ENCODE data around the gene UGCG. TPM values are rescaled to one million over a fixed set of nuclear protein-coding genes. Genes with fewer than 3 reads are reported as not detected.

The UGCG gene
- polyA plus RNA-seq, 2 of the 4 experiments (the other 2 are of a cell fraction) = 11.6 to 25.9 TPM

DNA sequence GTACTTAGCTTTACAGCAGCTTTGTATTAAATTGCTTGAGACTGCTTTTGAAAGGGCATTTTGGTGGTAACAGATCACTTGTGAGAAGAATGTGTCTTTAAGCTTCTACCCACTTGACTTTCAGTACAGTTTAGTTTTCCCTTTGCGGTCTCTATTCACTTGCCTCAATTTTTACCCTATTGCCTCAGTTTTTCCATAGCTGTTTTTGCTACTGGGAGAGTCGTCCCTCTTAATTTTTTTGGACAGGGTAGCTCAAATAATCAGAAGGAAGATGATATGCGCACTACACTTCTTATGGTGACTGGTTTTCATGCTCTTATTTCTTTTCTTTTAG lies 18.8 kb downstream of the UGCG start:
- H3K4me2 ChIP-seq = no peak overlapping the region
- POLR2A ChIA-PET = interaction anchor here (1.3 kb wide), 1 partner anchor 19 kb away, joined by 4 read pairs; the partner anchor contains the start of gene UGCG
- TF ChIP-seq HEYL (CRISPR knock-in tag; IDR thresholded peaks at IDR 0.05) (no peak), NR3C1 (IDR thresholded peaks at IDR 0.05) (no peak), HOXB5 (CRISPR knock-in tag; IDR thresholded peaks at IDR 0.05) (no peak), EP300 (IDR thresholded peaks at IDR 0.05) (no peak), TFCP2L1 (CRISPR knock-in tag; IDR thresholded peaks at IDR 0.05) (no peak), RARB (CRISPR knock-in tag; IDR thresholded peaks at IDR 0.05) (no peak), CBX2 (IDR thresholded peaks at IDR 0.05; ENCODE audit: borderline replicate concordance, low read depth) (no peak), ZSCAN20 (CRISPR knock-in tag; IDR thresholded peaks at IDR 0.05) (no peak)

GRCh38 chr9:111916234-111916645 lies 19.6 kb downstream of the UGCG start:
- H3K4me1 ChIP-seq = peaks cover 18% of the 10 kb centered on the region
- POLR2A ChIA-PET = interaction anchor here (1.3 kb wide), 1 partner anchor 20 kb away, joined by 4 read pairs; the partner anchor contains the start of gene UGCG
- FAIRE-seq = no peak
- no peak overlapping the region for H3K27ac ChIP-seq
- 82% methylated on average over 3 of the region's 3 CpGs for WGBS (ENCODE audit: missing lambda C conversion rate)
- no peak for TF ChIP-seq CBX8 (IDR thresholded peaks at IDR 0.05)
- TF ChIP-seq, protein P1, sequence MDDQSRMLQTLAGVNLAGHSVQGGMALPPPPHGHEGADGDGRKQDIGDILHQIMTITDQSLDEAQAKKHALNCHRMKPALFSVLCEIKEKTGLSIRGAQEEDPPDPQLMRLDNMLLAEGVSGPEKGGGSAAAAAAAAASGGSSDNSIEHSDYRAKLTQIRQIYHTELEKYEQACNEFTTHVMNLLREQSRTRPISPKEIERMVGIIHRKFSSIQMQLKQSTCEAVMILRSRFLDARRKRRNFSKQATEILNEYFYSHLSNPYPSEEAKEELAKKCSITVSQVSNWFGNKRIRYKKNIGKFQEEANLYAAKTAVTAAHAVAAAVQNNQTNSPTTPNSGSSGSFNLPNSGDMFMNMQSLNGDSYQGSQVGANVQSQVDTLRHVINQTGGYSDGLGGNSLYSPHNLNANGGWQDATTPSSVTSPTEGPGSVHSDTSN (IDR thresholded peaks at IDR 0.05) = no peak
- TF ChIP-seq RCOR1 (IDR thresholded peaks at IDR 0.05; ENCODE audit: low read depth, low read length) = no peak
- TF ChIP-seq RAD21 (conservative IDR thresholded peaks at IDR 0.05 in 1 of 2, IDR thresholded peaks at IDR 0.05 in 1 of 2) = no peak
- TF ChIP-seq SREBF2 (IDR thresholded peaks at IDR 0.05) = no peak
- TF ChIP-seq POLR2AphosphoS2 (conservative IDR thresholded peaks at IDR 0.05; ENCODE audit: low read length) = no peak
- no peak for TF ChIP-seq RARB (CRISPR knock-in tag; IDR thresholded peaks at IDR 0.05)
- no peak for TF ChIP-seq FOXS1 (CRISPR knock-in tag; IDR thresholded peaks at IDR 0.05)
- no peak for TF ChIP-seq HDAC2 (IDR thresholded peaks at IDR 0.05)
- no peak for TF ChIP-seq RNF2 (IDR thresholded peaks at IDR 0.05; ENCODE audit: borderline replicate concordance, low read depth)
- TF ChIP-seq FOSL2 (IDR thresholded peaks at IDR 0.05) = no peak
- TF ChIP-seq FOSL2 (CRISPR knock-in tag; IDR thresholded peaks at IDR 0.05) = no peak
- TF ChIP-seq, protein P2, sequence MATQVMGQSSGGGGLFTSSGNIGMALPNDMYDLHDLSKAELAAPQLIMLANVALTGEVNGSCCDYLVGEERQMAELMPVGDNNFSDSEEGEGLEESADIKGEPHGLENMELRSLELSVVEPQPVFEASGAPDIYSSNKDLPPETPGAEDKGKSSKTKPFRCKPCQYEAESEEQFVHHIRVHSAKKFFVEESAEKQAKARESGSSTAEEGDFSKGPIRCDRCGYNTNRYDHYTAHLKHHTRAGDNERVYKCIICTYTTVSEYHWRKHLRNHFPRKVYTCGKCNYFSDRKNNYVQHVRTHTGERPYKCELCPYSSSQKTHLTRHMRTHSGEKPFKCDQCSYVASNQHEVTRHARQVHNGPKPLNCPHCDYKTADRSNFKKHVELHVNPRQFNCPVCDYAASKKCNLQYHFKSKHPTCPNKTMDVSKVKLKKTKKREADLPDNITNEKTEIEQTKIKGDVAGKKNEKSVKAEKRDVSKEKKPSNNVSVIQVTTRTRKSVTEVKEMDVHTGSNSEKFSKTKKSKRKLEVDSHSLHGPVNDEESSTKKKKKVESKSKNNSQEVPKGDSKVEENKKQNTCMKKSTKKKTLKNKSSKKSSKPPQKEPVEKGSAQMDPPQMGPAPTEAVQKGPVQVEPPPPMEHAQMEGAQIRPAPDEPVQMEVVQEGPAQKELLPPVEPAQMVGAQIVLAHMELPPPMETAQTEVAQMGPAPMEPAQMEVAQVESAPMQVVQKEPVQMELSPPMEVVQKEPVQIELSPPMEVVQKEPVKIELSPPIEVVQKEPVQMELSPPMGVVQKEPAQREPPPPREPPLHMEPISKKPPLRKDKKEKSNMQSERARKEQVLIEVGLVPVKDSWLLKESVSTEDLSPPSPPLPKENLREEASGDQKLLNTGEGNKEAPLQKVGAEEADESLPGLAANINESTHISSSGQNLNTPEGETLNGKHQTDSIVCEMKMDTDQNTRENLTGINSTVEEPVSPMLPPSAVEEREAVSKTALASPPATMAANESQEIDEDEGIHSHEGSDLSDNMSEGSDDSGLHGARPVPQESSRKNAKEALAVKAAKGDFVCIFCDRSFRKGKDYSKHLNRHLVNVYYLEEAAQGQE (IDR thresholded peaks at IDR 0.05) = no peak
- no peak for TF ChIP-seq JUN (IDR thresholded peaks at IDR 0.05)
- no peak for ATAC-seq
- CTCF ChIA-PET = interaction anchor here (0.9 to 2.8 kb wide), 6 partner anchors 14 to 197 kb away, joined by 3 to 7 read pairs (median 3); no protein-coding TSS in a partner anchor
- no peak for DNase-seq (ENCODE audit: low read depth in 1 of 2, low spot score in 1 of 2)
- H3K9me3 ChIP-seq = no peaks in the 10 kb centered on the region
- no peak overlapping the region for H3K4me3 ChIP-seq
- H3K4me2 ChIP-seq = no peak overlapping the region

More for the DNA sequence above, 18.8 kb downstream of the UGCG start:
- peaks cover 18% of the 10 kb centered on the region for H3K4me1 ChIP-seq
- H3K4me3 ChIP-seq = no peak overlapping the region
- WGBS (ENCODE audit: missing lambda C conversion rate) = 89% methylated on average over 3 of the region's 3 CpGs
- DNase-seq (ENCODE audit: low read depth in 1 of 2, low spot score in 1 of 2) = no peak
- no peak for FAIRE-seq
- no peaks in the 10 kb centered on the region for H3K9me3 ChIP-seq
- ATAC-seq = no peak
- H3K27ac ChIP-seq = no peak overlapping the region
- CTCF ChIA-PET = interaction anchor here (0.9 to 2.8 kb wide), 7 partner anchors 14 to 198 kb away, joined by 3 to 7 read pairs (median 3); no protein-coding TSS in a partner anchor

GRCh38 chr9:111917201-111917600 lies 20.6 kb downstream of the UGCG start:
- H3K9me3 ChIP-seq = no peaks in the 10 kb centered on the region
- H3K4me1 ChIP-seq = peaks cover 24% of the 10 kb centered on the region
- 0 out of 3 replicates have a peak overlapping the region, but pooled peaks have one; percentile 6 for H3K4me2 ChIP-seq
- H3K27ac ChIP-seq = no peak overlapping the region
- POLR2A ChIA-PET = no interaction called here
- TF ChIP-seq NR3C1 (IDR thresholded peaks at IDR 0.05) (no peak), JUN (IDR thresholded peaks at IDR 0.05) (no peak), MAZ (IDR thresholded peaks at IDR 0.05; ENCODE audit: borderline replicate concordance, low read depth, low read length) (no peak)
- TF ChIP-seq, protein P3, sequence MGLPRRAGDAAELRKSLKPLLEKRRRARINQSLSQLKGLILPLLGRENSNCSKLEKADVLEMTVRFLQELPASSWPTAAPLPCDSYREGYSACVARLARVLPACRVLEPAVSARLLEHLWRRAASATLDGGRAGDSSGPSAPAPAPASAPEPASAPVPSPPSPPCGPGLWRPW (IDR thresholded peaks at IDR 0.05) = no peak
- CTCF ChIA-PET = interaction anchor here (0.5 to 2.8 kb wide), 2 partner anchors 119 to 158 kb away, joined by 4 to 7 read pairs; no protein-coding TSS in a partner anchor
- DNase-seq (ENCODE audit: low read depth in 1 of 2, low spot score in 1 of 2) = no peak
- FAIRE-seq = no peak
- H3K4me3 ChIP-seq = no peak overlapping the region
- WGBS (ENCODE audit: missing lambda C conversion rate) = 58% methylated on average over 5 of the region's 5 CpGs
- ATAC-seq = no peak
